Choroid plexus epithelial cell (primary cell): ENCODE data around the gene TNNI3.

Source experiments
- DNase-seq: peaks from one replicate; pipeline ENCODE4 v3.0.0-alpha.2; 2010; ENCODE audit warnings: low read depth
- H3K4me3 ChIP-seq: 2 replicates; pipeline ENCODE4 v1.5.1; 2011; ENCODE audit warnings: low read depth, mild to moderate bottlenecking, control low read depth, low read length, moderate library complexity
- CTCF ChIP-seq: conservative IDR thresholded peaks from 2 replicates; pipeline ENCODE4 v1.5.1; 2011; ENCODE audit warnings: low read depth, mild to moderate bottlenecking, control low read depth, inconsistent platforms, low read length, moderate library complexity

TNNI3 gene

GRCh38 chr19:55153652-55154264, 3.8 kb downstream of the TNNI3 start:
- no peak overlapping the region for H3K4me3 ChIP-seq
- no peak for TF ChIP-seq CTCF
- no peak for DNase-seq

DNA sequence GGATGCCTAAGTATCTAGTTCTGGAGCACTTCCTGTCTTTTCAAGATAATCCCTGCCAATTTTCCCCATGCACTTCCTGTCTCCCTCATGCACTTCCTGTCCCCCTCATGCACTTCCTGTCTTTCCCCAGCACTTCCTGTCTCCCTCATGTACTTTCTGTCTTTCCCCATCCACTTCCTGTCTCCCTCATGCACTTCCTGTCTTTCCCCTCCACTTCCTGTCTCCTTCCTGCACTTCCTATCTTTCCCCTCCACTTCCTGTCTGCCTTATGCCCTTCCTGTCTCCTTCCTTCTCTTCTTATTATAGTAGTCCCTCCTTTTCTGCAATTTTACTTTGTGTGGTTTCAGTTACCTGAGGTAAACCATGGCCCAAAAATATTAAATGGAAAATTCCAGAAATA, 5.5 kb downstream of the TNNI3 start:
- no peak for TF ChIP-seq CTCF
- DNase-seq: no peak
- H3K4me3 ChIP-seq: no peak overlapping the region

DNA sequence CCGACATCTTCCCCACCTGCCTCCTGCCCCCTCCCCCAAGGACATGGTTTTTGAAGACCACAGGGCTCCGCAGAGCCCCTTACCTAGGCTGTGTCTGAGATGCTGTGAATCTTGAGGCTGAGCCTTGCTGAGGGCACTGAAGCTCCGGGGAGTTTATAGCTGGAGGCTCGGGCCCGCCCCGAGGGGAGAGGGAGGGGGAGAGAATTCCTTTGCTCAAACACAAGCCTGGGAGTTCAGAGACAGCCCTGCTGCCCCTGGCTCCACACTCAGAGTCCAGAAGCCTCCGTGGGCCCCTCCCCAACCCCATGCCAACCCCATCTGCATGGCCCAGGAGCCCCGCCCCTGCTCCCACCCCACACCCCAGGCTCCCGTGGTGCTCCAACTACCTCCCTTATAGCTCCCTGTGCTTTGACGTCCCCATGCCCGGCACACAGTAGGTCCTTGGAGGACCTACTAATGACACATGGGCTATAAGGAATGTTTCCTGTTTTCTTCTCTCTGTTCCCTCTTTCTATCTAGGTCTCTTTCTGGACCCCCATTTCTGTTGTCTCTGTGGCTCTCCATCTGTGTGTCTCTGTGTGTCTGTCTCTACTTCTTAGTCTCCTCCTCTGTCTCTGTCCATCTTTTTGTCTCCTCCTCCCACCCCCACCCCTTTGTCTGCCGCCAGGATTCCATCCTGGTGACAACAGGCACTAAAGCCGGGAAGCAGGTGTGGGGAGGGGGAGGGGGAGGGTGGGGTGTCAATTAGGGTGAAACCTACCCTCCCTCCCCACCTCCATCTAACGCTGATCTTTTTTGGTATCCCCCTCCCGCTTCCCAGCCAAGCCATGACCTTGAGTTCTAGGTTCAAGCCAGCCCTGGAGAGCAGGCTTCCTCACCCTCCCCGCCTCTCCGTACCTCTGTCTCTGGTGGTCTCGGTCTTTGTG, 8.2 kb downstream of the TNNI3 start, which contains the start of gene TNNT1:
Gene TNNT1, minus strand, starts transcription at position 129 of the 926 bp plus-strand sequence. CDS start 2,049 bp downstream, outside the sequence.
- no peak for TF ChIP-seq CTCF
- H3K4me3 ChIP-seq: no peak within 1 kb of the TSS
- DNase-seq: no peak

DNA sequence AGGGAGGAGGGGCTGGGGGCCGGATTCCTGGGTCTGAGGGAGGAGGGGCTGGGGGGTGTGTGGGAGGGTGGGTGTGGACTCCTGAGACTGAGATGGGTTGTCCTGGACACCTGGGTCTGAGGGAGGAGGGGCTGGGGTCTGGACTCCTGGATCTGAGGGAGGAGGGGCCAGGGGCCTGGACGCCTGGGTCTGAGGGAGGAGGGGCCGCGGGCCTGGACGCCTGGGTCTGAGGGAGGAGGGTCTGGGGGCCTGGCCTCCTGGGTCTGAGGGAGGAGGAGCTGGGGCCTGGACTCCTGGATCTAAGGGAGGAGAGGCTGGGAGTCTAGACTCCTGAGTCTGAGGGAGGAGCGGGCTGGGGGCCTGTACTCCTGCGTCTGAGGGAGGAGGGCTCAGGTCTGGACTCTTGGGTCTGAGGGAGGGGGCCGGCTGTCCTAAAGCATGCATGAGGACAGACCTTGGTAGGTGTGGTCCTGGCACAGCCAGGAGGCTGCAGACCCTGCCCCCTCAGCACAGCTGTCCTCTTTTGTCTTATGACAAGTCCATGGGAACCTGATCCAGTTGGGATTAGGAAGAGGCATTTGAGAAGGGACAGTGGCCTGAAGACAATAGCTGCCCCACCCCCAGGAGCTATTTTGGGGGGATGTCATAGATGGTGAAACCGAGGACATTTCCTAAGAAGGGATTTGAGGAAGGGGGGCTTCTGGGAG, 9.8 kb downstream of the TNNI3 start:
- no peak for DNase-seq
- TF ChIP-seq CTCF: no peak
- H3K4me3 ChIP-seq: no peak overlapping the region

GRCh38 chr19:55146705-55147273, 10.7 kb downstream of the TNNI3 start:
- H3K4me3 ChIP-seq: no peak overlapping the region
- no peak for TF ChIP-seq CTCF
- DNase-seq: no peak

DNA sequence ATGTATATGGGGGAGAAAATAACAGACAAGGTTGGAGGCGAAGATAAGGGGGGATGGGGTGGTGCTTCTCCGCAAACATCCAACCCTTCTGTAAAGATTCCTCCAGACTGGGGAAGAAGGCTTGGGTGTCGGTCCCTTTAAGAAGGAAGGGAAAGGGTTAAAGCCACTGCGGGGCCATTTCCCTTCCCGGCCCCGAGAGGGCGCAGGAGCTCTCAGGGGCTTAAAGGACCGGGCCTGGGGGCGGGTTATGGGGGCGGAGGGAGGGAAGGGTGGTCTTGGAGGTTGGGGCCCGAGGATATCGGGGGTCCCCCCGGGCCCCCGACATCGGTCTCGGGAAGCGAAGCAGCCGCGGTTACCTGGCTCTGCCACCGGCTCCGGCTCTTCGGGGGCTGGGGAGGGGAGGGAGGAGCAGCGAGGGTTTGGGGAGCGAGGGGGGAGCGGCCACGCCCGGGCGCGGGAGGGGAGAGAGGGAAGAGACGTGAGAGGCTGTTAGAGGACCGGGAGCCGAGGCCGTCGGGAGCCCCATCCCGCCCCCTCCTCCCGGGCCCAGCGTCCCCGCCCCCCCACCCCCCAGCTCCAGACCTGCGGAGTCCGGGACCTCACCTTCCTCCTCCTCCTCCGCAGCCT, 11.3 kb downstream of the TNNI3 start:
- peak; percentile 62 for TF ChIP-seq CTCF
- no peak for DNase-seq
- H3K4me3 ChIP-seq: no peak overlapping the region
